ENCODE data around the gene TMEM54. TPM values are rescaled to one million over a fixed set of nuclear protein-coding genes. Genes with fewer than 3 reads are reported as not detected.

Gene TMEM54
- total and polyA plus RNA-seq, 10 of the 15 experiments (the other 5 are each of a cell fraction or from before 2014, with no cell fraction given): 0.07 to 0.94 (median 0.56) TPM; not detected in 1

DNA sequence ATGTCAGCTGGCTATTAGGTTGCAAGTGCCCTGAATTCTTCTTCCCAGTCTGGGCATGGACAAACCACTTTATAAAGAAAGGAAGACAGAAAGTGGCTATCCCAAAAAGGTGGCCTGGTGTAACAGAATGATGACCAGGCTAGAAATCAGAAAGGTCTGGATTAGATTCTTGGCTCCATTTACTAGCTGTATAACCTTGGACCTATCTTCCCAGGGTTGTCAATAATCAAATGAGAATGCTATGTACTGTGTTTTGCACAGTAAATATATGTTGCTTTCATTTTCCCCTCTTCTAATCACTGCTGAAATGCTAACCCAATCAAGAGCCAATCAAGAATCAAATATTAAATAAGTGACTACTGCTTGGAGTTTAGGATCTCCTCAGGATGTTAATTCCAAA lies 43.0 kb upstream of the TMEM54 start:
- no peak for DNase-seq (ENCODE audit: low read depth, low spot score)
- ChIA-PET POLR2A (interaction anchor here (0.6 to 1.5 kb wide), 5 partner anchors 9 to 86 kb away, joined by 3 to 5 read pairs (median 3); no protein-coding TSS in a partner anchor), SMC1A (ENCODE audit: uncharacterized antibody, unreplicated experiment) (interaction anchor here (1.0 to 1.9 kb wide), 6 partner anchors 11 to 110 kb away, joined by 3 to 9 read pairs (median 5); no protein-coding TSS in a partner anchor), CTCF (interaction anchor here (0.5 to 1.9 kb wide), 4 partner anchors 11 to 111 kb away, joined by 3 to 8 read pairs (median 5); no protein-coding TSS in a partner anchor), RAD21 (ENCODE audit: unreplicated experiment) (interaction anchor here (1.3 kb wide), 2 partner anchors 9 to 25 kb away, joined by 4 read pairs; no protein-coding TSS in a partner anchor)
- H3K4me1 ChIP-seq (ENCODE audit: control insufficient read depth, insufficient read depth, low read length): peaks cover 5% of the 10 kb centered on the region
- BruUV-seq (replicated peaks): no TSS peak
- ATAC-seq: no peak
- no peak overlapping the region for H3K9ac ChIP-seq (ENCODE audit: control insufficient read depth, insufficient read depth, low read length)
- FAIRE-seq: no peak
- no peak overlapping the region for H3K4me3 ChIP-seq
- no peaks in the 10 kb centered on the region for H3K79me2 ChIP-seq (ENCODE audit: control insufficient read depth, insufficient read depth, low read length)
- H3K4me2 ChIP-seq (ENCODE audit: control insufficient read depth, insufficient read depth): no peak overlapping the region
- H3K27ac ChIP-seq (ENCODE audit: control insufficient read depth, insufficient read depth): no peak overlapping the region
- TF ChIP-seq CBX3 (IDR thresholded peaks at IDR 0.05; ENCODE audit: borderline replicate concordance, low read depth) (no peak), TAF1 (IDR thresholded peaks at IDR 0.05; ENCODE audit: borderline replicate concordance, low read depth, low read length) (no peak), YBX1 (IDR thresholded peaks at IDR 0.05) (no peak), ZNF274 (IDR thresholded peaks at IDR 0.05; ENCODE audit: insufficient read depth, insufficient read length) (no peak), PAX8 (IDR thresholded peaks at IDR 0.05) (no peak), NRF1 (conservative IDR thresholded peaks at IDR 0.05; ENCODE audit: low read depth, low read length) (no peak), SUPT20H (IDR thresholded peaks at IDR 0.05; ENCODE audit: borderline replicate concordance, control insufficient read depth, low read depth, low read length) (no peak), TCF3 (IDR thresholded peaks at IDR 0.05; ENCODE audit: borderline replicate concordance, insufficient read depth, low read depth, low read length) (no peak)
- TF ChIP-seq, protein P1, sequence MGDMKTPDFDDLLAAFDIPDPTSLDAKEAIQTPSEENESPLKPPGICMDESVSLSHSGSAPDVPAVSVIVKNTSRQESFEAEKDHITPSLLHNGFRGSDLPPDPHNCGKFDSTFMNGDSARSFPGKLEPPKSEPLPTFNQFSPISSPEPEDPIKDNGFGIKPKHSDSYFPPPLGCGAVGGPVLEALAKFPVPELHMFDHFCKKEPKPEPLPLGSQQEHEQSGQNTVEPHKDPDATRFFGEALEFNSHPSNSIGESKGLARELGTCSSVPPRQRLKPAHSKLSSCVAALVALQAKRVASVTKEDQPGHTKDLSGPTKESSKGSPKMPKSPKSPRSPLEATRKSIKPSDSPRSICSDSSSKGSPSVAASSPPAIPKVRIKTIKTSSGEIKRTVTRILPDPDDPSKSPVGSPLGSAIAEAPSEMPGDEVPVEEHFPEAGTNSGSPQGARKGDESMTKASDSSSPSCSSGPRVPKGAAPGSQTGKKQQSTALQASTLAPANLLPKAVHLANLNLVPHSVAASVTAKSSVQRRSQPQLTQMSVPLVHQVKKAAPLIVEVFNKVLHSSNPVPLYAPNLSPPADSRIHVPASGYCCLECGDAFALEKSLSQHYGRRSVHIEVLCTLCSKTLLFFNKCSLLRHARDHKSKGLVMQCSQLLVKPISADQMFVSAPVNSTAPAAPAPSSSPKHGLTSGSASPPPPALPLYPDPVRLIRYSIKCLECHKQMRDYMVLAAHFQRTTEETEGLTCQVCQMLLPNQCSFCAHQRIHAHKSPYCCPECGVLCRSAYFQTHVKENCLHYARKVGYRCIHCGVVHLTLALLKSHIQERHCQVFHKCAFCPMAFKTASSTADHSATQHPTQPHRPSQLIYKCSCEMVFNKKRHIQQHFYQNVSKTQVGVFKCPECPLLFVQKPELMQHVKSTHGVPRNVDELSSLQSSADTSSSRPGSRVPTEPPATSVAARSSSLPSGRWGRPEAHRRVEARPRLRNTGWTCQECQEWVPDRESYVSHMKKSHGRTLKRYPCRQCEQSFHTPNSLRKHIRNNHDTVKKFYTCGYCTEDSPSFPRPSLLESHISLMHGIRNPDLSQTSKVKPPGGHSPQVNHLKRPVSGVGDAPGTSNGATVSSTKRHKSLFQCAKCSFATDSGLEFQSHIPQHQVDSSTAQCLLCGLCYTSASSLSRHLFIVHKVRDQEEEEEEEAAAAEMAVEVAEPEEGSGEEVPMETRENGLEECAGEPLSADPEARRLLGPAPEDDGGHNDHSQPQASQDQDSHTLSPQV (IDR thresholded peaks at IDR 0.05): no peak
- TF ChIP-seq, protein P2, sequence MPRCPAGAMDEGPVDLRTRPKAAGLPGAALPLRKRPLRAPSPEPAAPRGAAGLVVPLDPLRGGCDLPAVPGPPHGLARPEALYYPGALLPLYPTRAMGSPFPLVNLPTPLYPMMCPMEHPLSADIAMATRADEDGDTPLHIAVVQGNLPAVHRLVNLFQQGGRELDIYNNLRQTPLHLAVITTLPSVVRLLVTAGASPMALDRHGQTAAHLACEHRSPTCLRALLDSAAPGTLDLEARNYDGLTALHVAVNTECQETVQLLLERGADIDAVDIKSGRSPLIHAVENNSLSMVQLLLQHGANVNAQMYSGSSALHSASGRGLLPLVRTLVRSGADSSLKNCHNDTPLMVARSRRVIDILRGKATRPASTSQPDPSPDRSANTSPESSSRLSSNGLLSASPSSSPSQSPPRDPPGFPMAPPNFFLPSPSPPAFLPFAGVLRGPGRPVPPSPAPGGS (IDR thresholded peaks at IDR 0.05; ENCODE audit: borderline replicate concordance, insufficient read depth, low read depth, low read length, poor library complexity, severe bottlenecking): no peak
- TF ChIP-seq, protein P3, sequence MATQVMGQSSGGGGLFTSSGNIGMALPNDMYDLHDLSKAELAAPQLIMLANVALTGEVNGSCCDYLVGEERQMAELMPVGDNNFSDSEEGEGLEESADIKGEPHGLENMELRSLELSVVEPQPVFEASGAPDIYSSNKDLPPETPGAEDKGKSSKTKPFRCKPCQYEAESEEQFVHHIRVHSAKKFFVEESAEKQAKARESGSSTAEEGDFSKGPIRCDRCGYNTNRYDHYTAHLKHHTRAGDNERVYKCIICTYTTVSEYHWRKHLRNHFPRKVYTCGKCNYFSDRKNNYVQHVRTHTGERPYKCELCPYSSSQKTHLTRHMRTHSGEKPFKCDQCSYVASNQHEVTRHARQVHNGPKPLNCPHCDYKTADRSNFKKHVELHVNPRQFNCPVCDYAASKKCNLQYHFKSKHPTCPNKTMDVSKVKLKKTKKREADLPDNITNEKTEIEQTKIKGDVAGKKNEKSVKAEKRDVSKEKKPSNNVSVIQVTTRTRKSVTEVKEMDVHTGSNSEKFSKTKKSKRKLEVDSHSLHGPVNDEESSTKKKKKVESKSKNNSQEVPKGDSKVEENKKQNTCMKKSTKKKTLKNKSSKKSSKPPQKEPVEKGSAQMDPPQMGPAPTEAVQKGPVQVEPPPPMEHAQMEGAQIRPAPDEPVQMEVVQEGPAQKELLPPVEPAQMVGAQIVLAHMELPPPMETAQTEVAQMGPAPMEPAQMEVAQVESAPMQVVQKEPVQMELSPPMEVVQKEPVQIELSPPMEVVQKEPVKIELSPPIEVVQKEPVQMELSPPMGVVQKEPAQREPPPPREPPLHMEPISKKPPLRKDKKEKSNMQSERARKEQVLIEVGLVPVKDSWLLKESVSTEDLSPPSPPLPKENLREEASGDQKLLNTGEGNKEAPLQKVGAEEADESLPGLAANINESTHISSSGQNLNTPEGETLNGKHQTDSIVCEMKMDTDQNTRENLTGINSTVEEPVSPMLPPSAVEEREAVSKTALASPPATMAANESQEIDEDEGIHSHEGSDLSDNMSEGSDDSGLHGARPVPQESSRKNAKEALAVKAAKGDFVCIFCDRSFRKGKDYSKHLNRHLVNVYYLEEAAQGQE (IDR thresholded peaks at IDR 0.05; ENCODE audit: low read depth, low read length): no peak
- no peaks in the 10 kb centered on the region for H4K20me1 ChIP-seq (ENCODE audit: control insufficient read depth, insufficient read depth)
- intact Hi-C loops (cut with micrococcal nuclease; ENCODE audit: unreplicated experiment): no loop called here
- H3K36me3 ChIP-seq (ENCODE audit: control insufficient read depth in 2 of 2, insufficient read depth in 2 of 2, low read length in 1 of 2): peaks cover 11 to 15% of the 10 kb centered on the region in 2 experiments
- no peaks in the 10 kb centered on the region for H3K9me3 ChIP-seq (replicated peaks; ENCODE audit: control insufficient read depth, insufficient read depth, low read length)
- H2AFZ ChIP-seq (ENCODE audit: control insufficient read depth, low read depth, low read length): no peak overlapping the region
- in situ Hi-C loops (cut with MboI): loop anchor here (25.0 kb wide), 1 partner anchor 668 kb away; no protein-coding TSS in a partner anchor
- no peaks in the 10 kb centered on the region for H3K27me3 ChIP-seq (replicated peaks in 1 of 2; ENCODE audit: control insufficient read depth in 2 of 2, insufficient read depth in 2 of 2, low read length in 1 of 2)

Measured in GM12878 (cell line).